HUES48 (cell line): ENCODE results near the gene ADIPOR1.
"Not testable (repeated sequence)": the region's sequence is repeated elsewhere in the genome, so short reads cannot be mapped to it uniquely, and the experiment has no call there.

Source experiments
- H3K27ac ChIP-seq: one replicate; pipeline ENCODE4 v1.7.0; 2013; ENCODE audit warnings: low read depth, low read length, inconsistent platforms
- H3K27me3 ChIP-seq: 2 replicates; pipeline ENCODE4 v1.6.1; 2013; ENCODE audit warnings: mild to moderate bottlenecking, low read length; ENCODE audit not compliant: control insufficient read depth, insufficient read depth
- H3K36me3 ChIP-seq: 2 replicates; pipeline ENCODE4 v1.6.1; 2013; ENCODE audit warnings: low read length; ENCODE audit not compliant: control insufficient read depth, insufficient read depth
- H3K4me1 ChIP-seq: 2 replicates; pipeline ENCODE4 v1.6.1; 2013; ENCODE audit warnings: mild to moderate bottlenecking, low read length; ENCODE audit not compliant: control insufficient read depth, insufficient read depth
- H3K4me3 ChIP-seq: 2 replicates; pipeline ENCODE4 v1.5.1; 2013; ENCODE audit warnings: mild to moderate bottlenecking, low read depth, low read length
- H3K9ac ChIP-seq: 2 replicates; pipeline ENCODE4 v1.6.1; 2013; ENCODE audit warnings: mild to moderate bottlenecking, low read depth, low read length, moderate library complexity
- H3K9me3 ChIP-seq: 2 replicates; pipeline ENCODE4 v1.6.1; 2013; ENCODE audit warnings: low read length; ENCODE audit not compliant: control insufficient read depth, insufficient read depth

ADIPOR1 gene

DNA sequence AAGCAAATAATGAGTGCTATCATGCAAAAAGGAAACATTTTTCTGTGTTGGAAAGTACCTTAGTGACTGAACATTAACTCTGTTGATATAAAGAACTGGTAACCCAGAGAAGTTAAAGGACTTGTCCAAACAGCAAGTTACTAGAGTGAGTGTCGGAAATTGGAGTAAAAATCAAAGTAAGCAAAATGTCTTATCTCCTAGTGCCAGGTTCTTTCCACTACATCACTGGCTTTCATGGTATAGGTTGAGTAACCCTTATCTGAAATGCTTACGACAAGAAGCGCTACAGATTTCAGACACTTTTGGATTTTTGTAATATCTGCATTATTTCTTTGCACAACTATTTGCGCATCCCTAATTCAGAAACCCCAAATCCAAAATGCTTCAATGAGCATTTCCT lies 52.8 kb downstream of the ADIPOR1 start:
- no peak overlapping the region for H3K27ac ChIP-seq
- H3K4me1 ChIP-seq: no peaks in the 10 kb centered on the region
- H3K9ac ChIP-seq: no peak overlapping the region
- H3K4me3 ChIP-seq: no peak overlapping the region
- peaks cover 56% of the 10 kb centered on the region for H3K36me3 ChIP-seq
- no peaks in the 10 kb centered on the region for H3K9me3 ChIP-seq
- H3K27me3 ChIP-seq: no peaks in the 10 kb centered on the region

DNA sequence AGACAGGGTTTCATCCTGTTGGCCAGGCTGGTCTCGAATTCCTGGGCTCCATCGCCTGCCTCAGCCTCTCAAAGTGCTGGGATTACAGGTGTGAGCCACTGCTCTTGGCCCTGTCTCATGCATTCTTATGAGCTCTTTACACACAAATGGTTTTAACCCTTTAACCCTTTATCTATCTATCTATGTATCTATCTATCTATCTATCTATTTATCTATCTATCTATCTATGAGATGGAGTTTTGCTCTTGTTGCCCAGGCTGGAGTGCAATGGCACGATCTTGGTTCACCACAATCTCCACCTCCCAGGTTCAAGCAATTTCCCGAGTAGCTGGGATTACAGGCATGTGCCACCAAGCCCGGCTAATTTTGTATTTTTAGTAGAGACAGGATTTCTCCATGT lies 54.3 kb downstream of the ADIPOR1 start:
- not testable (repeated sequence) for H3K9me3 ChIP-seq, H3K27me3 ChIP-seq, H3K4me3 ChIP-seq, H3K27ac ChIP-seq, H3K9ac ChIP-seq, H3K4me1 ChIP-seq
- H3K36me3 ChIP-seq: peaks cover 43% of the 10 kb centered on the region

DNA sequence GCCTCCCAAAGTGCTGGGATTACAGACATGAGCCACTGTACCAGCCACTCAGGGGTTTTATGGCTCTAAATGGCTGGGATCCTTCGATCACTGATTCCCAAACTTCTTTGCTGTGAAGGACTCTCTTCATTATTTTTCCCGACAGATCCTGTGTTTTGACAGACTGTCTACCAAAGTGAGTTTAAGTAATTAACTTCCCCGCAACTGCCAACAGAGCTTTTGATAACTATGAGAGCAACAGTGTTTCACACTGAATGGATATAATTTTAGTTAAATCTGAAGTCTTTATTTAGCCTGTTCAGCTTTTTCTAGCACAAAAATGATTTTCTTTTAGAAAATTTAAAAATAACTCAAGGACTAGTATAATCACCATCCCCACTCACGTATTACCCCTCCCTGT lies 56.6 kb downstream of the ADIPOR1 start:
- peaks cover 46% of the 10 kb centered on the region for H3K36me3 ChIP-seq
- H3K27me3 ChIP-seq: no peaks in the 10 kb centered on the region
- H3K9ac ChIP-seq: no peak overlapping the region
- no peak overlapping the region for H3K27ac ChIP-seq
- no peaks in the 10 kb centered on the region for H3K9me3 ChIP-seq
- no peak overlapping the region for H3K4me3 ChIP-seq
- H3K4me1 ChIP-seq: no peaks in the 10 kb centered on the region

DNA sequence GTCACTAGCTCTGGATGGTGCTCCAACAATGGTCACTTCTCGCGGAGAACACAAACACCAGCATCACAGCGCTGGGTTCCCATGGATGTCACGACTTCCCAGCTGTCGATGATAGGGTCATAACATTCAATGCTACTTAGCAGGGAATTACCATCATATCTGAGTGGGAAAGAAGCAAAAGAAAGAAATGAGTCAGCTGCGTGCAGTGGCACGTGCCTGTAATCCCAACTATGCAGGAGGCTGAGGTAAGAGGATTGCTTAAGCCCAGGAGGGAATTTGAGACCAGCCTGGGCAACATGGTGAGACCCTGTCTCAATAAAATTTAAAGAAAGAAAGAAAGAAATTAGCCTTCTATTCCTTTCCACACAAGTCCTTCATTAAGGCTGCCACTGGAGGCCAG lies 65.6 kb downstream of the ADIPOR1 start:
- Histone ChIP-seq H3K27me3 (no peaks in the 10 kb centered on the region), H3K9ac (no peak overlapping the region), H3K36me3 (peaks cover 59% of the 10 kb centered on the region), H3K4me1 (peaks cover 9% of the 10 kb centered on the region), H3K27ac (no peak overlapping the region), H3K4me3 (no peak overlapping the region), H3K9me3 (no peaks in the 10 kb centered on the region)
